Measurements from ENCODE around the gene ROR1. TPM values are rescaled to one million over a fixed set of nuclear protein-coding genes. Genes with fewer than 3 reads are reported as not detected.

Gene ROR1
- total RNA-seq, 1 experiment from 2014 or later, result 2.7 TPM

DNA sequence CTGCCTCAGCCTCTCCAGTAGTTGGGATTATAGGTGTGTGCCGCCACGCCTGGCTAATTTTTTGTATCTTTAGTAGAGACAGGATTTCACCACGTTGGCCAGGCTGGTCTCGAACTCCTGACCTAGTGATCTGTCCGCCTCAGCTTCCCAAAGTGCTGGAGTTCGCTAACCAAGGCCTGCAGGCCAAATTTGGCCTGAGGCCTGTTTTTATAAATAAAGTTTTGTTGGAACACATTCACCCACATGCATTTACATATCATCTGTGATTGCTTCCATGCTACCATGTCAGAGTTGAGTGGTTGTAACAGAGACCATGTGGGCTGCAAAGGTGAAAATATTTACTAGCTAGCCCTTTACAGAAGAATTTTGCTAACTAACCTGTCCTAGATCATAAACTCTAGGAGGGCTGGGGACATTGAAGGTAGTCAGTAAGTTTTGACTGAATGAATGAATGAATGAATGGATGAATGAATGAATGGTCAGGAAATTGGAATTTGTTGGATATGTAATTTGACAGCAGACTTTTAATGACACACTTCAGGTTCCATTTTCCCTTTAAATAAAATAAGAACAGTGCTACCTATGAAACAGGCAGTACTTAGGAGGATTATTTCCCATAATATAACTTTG is 38.4 kb downstream of the ROR1 start:
- no peaks in the 10 kb centered on the region for H4K20me1 ChIP-seq (ENCODE audit: insufficient read depth)
- H3K36me3 ChIP-seq (ENCODE audit: control insufficient read depth in 1 of 2, insufficient read depth in 2 of 2, low read length in 2 of 2), result no peaks in the 10 kb centered on the region
- CTCF ChIA-PET, result no interaction called here
- intact Hi-C loops (cut with micrococcal nuclease), result no loop called here
- no peak overlapping the region for H3K4me2 ChIP-seq (ENCODE audit: low read length)
- H3K9me2 ChIP-seq (ENCODE audit: insufficient read depth), result no peaks in the 10 kb centered on the region
- no peaks in the 10 kb centered on the region for H3K9me3 ChIP-seq (ENCODE audit: control insufficient read depth in 1 of 2, insufficient read depth in 1 of 2, low read depth in 1 of 2, low read length in 2 of 2)
- DNase-seq (ENCODE audit: low read depth, low spot score) (no peak), ATAC-seq (no peak)
- TF ChIP-seq, protein P1, sequence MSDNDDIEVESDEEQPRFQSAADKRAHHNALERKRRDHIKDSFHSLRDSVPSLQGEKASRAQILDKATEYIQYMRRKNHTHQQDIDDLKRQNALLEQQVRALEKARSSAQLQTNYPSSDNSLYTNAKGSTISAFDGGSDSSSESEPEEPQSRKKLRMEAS (IDR thresholded peaks at IDR 0.05), result no peak
- TF ChIP-seq POLR2AphosphoS5 (IDR thresholded peaks at IDR 0.05; ENCODE audit: low read depth, low read length) (no peak), SIN3A (IDR thresholded peaks at IDR 0.05; ENCODE audit: low read depth) (no peak), EGR1 (IDR thresholded peaks at IDR 0.05; ENCODE audit: low read depth) (no peak), CEBPB (IDR thresholded peaks at IDR 0.05; ENCODE audit: low read depth) (no peak), TCF7L2 (IDR thresholded peaks at IDR 0.05; ENCODE audit: borderline replicate concordance, extremely low read depth, insufficient read depth, insufficient read length) (no peak), EZH2 (IDR thresholded peaks at IDR 0.05) (no peak), POLR2A (IDR thresholded peaks at IDR 0.05; ENCODE audit: borderline replicate concordance, extremely low read depth, insufficient read depth, insufficient read length) (no peak), YY1 (IDR thresholded peaks at IDR 0.05; ENCODE audit: extremely low read depth, insufficient replicate concordance, low read depth, low read length) (no peak), ELF1 (IDR thresholded peaks at IDR 0.05; ENCODE audit: borderline replicate concordance, low read depth) (no peak), ZFX (IDR thresholded peaks at IDR 0.05) (no peak), ZNF274 (IDR thresholded peaks at IDR 0.05; ENCODE audit: low read depth, low read length) (no peak), SRF (IDR thresholded peaks at IDR 0.05; ENCODE audit: low read depth) (no peak), CBX3 (IDR thresholded peaks at IDR 0.05; ENCODE audit: low read depth) (no peak), SP1 (IDR thresholded peaks at IDR 0.05; ENCODE audit: low read depth) (no peak), JUND (IDR thresholded peaks at IDR 0.05) (no peak)
- TF ChIP-seq, protein P2, sequence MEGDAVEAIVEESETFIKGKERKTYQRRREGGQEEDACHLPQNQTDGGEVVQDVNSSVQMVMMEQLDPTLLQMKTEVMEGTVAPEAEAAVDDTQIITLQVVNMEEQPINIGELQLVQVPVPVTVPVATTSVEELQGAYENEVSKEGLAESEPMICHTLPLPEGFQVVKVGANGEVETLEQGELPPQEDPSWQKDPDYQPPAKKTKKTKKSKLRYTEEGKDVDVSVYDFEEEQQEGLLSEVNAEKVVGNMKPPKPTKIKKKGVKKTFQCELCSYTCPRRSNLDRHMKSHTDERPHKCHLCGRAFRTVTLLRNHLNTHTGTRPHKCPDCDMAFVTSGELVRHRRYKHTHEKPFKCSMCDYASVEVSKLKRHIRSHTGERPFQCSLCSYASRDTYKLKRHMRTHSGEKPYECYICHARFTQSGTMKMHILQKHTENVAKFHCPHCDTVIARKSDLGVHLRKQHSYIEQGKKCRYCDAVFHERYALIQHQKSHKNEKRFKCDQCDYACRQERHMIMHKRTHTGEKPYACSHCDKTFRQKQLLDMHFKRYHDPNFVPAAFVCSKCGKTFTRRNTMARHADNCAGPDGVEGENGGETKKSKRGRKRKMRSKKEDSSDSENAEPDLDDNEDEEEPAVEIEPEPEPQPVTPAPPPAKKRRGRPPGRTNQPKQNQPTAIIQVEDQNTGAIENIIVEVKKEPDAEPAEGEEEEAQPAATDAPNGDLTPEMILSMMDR (IDR thresholded peaks at IDR 0.05 in 2 of 3, conservative IDR thresholded peaks at IDR 0.05 in 1 of 3; ENCODE audit: borderline replicate concordance in 1 of 3, insufficient read depth in 1 of 3, low read depth in 2 of 3, low read length in 2 of 3), result no peak
- TF ChIP-seq, protein P3, sequence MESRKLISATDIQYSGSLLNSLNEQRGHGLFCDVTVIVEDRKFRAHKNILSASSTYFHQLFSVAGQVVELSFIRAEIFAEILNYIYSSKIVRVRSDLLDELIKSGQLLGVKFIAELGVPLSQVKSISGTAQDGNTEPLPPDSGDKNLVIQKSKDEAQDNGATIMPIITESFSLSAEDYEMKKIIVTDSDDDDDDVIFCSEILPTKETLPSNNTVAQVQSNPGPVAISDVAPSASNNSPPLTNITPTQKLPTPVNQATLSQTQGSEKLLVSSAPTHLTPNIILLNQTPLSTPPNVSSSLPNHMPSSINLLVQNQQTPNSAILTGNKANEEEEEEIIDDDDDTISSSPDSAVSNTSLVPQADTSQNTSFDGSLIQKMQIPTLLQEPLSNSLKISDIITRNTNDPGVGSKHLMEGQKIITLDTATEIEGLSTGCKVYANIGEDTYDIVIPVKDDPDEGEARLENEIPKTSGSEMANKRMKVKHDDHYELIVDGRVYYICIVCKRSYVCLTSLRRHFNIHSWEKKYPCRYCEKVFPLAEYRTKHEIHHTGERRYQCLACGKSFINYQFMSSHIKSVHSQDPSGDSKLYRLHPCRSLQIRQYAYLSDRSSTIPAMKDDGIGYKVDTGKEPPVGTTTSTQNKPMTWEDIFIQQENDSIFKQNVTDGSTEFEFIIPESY (IDR thresholded peaks at IDR 0.05; ENCODE audit: extremely low read depth, insufficient replicate concordance, low read length), result no peak
- TF ChIP-seq, protein P4, sequence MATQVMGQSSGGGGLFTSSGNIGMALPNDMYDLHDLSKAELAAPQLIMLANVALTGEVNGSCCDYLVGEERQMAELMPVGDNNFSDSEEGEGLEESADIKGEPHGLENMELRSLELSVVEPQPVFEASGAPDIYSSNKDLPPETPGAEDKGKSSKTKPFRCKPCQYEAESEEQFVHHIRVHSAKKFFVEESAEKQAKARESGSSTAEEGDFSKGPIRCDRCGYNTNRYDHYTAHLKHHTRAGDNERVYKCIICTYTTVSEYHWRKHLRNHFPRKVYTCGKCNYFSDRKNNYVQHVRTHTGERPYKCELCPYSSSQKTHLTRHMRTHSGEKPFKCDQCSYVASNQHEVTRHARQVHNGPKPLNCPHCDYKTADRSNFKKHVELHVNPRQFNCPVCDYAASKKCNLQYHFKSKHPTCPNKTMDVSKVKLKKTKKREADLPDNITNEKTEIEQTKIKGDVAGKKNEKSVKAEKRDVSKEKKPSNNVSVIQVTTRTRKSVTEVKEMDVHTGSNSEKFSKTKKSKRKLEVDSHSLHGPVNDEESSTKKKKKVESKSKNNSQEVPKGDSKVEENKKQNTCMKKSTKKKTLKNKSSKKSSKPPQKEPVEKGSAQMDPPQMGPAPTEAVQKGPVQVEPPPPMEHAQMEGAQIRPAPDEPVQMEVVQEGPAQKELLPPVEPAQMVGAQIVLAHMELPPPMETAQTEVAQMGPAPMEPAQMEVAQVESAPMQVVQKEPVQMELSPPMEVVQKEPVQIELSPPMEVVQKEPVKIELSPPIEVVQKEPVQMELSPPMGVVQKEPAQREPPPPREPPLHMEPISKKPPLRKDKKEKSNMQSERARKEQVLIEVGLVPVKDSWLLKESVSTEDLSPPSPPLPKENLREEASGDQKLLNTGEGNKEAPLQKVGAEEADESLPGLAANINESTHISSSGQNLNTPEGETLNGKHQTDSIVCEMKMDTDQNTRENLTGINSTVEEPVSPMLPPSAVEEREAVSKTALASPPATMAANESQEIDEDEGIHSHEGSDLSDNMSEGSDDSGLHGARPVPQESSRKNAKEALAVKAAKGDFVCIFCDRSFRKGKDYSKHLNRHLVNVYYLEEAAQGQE (IDR thresholded peaks at IDR 0.05; ENCODE audit: low read depth), result no peak
- H3K79me2 ChIP-seq (ENCODE audit: insufficient read depth, low read length), result no peaks in the 10 kb centered on the region
- no peaks in the 10 kb centered on the region for H3K4me1 ChIP-seq (ENCODE audit: control insufficient read depth in 1 of 2, insufficient read depth in 2 of 2, low read length in 2 of 2)
- H2AFZ ChIP-seq (ENCODE audit: low read depth, low read length, poor library complexity, severe bottlenecking), result no peak overlapping the region
- no peak overlapping the region for H3K27ac ChIP-seq (ENCODE audit: low read depth, low read length)
- no TSS peak for BruUV-seq (replicated peaks)
- POLR2A ChIA-PET, result no interaction called here
- no peak overlapping the region for H3K9ac ChIP-seq (ENCODE audit: low read length)
- H3K4me3 ChIP-seq (replicated peaks in 1 of 2; ENCODE audit: low read depth in 1 of 2, low read length in 2 of 2), result no peak overlapping the region
- RAD21 ChIA-PET (ENCODE audit: low non-redundant PET in 1 of 2, low total read pairs in 2 of 2, uncharacterized antibody in 2 of 2, unreplicated experiment in 2 of 2), result no interaction called here
- H3K27me3 ChIP-seq (ENCODE audit: insufficient read depth, low read length), result no peaks in the 10 kb centered on the region

Measured in HCT116 (cell line).